GM18517 (cell line): ENCODE measurements around the gene CFAP210.

Experiments used
- ATAC-seq: cut with Tn5 transposase; IDR thresholded peaks from one replicate; pipeline ENCODE4 v1.9.1; 2021; ENCODE audit warnings: mild to moderate bottlenecking, moderate library complexity; ENCODE audit not compliant: unreplicated experiment

The CFAP210 gene

DNA sequence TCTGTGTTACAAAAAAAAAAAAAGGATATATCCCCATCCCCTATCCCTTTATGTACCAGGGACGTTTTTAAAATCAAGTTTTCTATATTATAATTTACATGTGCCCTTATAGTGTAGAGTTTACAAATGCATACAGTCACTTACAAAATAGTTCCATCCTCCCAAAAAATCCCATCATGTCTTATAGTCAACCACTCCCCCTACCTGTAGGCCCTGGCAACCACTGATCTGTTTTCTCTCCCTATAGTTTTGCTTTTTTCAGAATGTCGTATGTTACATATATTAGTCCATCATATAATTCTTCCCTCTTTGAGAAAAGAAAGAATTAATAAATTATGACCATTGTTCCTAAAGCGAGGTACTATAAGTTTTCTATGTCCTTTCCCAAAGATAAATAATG lies 17.8 kb downstream of the CFAP210 start:
- ATAC-seq = no peak

DNA sequence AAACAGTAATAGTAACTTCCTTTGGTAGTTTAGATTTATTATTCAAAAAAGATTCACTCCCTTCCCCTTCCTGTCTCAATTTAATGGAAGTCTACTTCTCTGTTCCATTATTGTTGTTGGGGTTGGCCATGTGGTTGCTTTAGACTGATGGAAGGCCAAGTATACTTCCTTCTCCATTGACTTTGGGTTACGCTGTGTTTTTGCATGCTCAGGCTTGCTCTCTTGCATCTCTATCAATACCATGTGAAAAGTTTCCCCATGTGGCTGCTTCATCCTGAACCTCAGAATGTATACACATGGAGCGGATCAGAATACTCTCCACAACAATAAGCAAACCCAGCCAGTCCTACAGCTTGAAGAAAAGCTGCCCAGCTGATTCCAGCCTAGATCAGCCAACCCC lies 20.3 kb downstream of the CFAP210 start:
- ATAC-seq = no peak

DNA sequence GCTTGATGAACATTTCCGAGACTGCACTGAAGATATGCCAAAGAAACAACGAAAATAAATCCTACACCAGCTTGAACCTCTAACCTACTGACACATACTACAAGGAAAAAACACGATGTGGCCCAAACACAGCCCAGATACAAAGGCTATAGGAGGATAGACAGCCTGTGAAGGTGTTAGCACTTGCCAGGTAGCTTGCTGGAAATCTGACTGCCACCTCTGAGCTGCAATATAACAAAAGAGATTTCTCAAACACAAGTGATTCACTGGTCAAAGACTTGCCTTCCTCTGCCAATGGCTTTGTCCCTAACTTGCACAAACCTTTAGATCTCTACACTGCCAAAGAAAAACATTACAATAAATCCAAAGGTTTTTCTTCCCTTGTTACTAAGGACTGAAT lies 21.1 kb downstream of the CFAP210 start:
- no peak for ATAC-seq

DNA sequence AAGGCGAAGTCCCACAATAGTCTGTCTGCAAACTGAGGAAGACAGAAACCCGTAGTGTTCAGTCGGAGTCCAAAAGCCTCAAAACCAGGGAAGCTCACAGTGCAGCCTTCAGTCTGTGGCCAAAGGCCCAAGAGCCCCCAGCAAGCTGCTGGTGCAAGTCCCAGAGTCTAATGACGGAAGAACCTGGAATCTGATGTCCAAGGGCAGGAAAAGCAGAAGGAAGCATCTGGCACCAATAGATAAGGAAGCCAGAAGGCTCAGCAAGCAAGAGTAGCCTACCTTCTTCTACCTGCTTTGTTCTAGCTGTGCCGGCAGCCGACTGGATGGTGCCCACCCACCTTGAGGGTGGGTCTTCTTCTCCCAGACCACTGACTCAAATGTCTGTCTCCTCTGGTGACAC lies 21.8 kb downstream of the CFAP210 start:
- no peak for ATAC-seq

DNA sequence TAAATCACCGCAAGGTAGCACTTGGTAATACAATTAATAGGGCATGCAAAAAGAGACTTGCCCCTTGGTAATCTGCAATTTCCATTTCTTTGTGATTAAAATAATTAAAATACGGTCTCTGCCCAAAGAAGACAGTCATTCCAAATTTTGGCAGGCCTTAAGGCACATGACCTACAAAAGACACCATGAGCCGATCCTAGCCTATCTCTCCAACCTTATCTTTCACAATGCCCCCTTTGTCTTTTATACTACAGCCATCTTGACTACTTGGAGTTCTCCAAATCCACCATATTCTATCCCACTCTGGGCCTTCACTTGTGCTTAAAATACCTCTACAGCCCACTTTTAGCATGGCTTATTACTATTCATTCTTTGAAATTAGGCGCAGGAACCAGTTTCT lies 23.3 kb downstream of the CFAP210 start:
- no peak for ATAC-seq

DNA sequence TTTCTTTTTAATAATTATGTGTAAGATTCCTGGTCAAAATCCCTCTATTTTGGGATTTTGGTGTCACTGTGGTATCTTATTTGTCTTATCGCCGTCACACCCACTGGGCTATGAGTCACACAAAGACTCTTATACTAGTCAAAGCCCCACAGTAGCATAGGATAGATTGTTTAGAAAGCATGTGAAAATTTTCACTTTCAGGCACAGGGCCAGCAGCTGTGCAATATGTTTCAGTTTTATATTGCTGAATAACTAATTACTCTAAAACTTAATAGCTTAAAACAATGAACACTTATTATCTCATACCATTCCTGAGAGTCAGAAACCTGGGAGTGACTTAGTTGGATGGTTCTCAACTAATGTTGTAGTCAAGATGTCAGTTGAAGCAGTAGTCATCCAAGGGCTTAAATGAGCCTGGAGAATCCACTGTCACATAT lies 24.0 kb downstream of the CFAP210 start:
- no peak for ATAC-seq

DNA sequence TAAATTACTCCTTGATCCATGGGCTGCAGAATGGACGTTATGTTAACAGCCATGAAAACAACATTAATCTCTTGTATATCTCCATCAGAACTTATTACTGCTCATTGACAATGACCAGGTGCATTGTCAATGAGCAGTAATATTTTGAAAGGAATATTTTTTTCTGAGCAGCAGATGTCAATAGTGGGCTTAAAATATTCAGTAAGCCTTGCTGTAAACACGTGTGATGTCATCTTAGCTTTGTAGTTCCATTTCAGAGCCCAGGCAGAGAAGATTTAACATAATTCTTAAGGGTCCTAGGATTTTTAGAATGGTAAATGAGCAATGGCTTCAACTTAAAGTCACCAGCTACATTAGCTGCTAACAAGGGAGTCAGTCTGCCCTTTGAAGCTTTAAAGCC lies 26.6 kb downstream of the CFAP210 start:
- ATAC-seq = no peak

DNA sequence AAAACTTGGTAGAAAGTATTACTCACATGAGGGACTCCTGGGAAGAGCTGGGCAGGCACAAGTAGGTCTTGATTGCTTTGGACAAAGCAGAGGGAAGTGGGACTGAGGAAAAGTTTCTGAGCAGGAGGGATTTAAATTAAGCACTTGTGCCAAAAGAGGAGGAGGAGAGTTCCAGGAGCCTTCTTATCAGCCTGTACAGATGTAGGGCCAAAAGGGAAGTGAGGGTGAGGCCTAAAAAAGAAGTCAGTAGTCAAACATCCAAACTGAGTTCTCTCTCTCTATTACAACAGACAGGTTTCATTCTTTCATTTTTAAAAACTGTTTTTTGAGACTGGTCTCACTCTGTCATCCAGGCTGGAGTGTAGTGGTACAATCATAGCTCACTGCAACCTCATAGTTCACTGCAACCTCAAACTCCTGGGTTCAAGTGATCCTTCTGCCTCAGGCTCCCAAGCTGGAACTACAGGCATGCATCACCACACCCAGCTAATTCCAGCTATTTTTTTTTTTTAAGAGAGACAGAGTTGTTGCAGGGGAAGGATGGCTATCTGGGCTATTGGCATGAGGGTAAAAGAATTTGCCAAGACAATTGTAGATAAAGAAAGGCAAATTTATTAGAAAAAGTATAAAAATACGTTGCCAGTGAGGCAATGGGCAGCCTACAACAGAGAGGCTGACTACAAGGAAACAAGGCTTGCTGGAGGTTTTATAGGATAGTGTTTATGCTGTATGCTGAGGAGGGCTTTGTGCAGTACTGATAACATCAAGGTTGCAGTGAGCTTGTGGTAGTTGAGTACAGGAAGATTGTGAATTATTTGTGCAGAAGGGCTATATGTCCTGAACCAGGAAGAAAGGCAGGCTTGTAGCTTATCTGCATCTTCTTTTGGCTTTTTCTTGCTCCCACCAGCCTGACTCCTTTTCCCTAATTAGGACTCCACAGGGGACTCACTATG lies 29.0 kb downstream of the CFAP210 start:
- ATAC-seq = no peak

DNA sequence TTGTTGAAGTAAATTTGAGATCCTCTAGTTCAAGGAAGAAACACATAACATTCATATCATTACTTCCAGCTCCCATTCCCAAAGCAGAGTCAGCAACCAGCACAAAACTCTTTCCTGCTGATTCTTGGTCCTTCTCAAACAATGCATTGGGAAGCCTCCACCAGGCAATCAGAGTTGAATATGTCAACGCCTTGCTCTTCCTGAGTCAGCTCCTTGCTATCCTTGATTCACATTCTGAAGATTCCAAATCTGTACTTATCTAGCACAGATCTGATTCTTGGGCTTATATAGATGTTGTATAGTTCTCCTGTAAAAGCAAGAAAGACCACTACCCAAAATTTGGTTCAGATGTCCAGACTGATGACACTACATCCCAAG lies 29.6 kb downstream of the CFAP210 start:
- no peak for ATAC-seq

DNA sequence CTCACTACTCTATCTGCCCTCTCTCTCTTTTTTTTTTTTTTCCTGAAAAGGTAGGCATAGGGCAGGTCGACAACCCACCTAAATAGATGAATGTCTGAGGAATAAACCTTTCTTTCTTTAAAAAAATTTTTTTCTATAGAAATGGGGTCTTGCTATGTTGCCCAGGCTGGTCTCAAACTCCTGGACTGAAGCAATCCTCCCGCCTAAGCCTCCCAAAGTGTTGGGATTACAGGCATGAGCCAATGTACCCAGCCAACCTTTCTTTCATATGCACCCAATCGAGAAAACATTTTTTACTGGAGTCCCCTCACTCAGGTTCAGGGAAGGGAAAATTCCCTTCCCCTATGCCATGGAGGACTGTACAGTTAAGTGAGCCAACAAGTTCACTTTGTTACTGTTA lies 31.0 kb downstream of the CFAP210 start:
- no peak for ATAC-seq

DNA sequence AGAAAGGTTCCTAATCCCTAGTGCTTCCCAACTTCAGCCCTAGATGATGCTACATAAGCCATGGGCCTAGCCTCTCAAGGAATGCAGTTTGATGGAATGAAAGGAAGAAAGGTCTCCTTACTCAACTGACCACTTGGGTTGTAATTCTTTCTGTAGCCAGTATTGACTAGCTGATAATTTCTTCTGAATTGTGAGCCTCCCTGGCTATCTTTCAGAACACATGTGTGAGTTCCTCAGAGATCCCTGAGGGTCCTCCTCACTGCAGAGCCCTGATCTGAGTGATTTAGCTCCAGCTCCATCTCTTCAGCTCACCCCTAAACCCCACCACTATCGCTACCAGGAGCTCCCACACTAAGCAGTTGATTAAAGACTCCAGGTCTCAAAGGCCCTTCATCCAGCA lies 31.5 kb downstream of the CFAP210 start:
- ATAC-seq = no peak

DNA sequence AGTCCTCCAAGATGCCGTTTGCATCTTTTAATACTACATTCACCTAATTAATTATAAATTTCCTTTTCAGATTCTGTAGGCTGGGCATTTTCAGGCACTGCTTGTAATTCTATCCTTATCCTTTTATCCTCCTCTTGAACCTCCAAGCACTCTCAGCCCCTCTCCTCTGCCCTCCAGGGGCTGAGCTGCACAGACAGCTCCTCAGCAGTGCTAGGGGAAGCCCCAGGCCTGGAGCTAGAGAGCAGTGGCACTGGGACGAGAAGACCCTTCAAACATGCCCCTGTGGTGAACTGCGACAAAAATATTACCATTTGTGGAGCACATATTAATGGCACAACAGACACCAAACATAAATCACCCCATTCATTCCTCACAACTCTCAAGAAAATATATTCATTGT lies 32.9 kb downstream of the CFAP210 start:
- no peak for ATAC-seq

DNA sequence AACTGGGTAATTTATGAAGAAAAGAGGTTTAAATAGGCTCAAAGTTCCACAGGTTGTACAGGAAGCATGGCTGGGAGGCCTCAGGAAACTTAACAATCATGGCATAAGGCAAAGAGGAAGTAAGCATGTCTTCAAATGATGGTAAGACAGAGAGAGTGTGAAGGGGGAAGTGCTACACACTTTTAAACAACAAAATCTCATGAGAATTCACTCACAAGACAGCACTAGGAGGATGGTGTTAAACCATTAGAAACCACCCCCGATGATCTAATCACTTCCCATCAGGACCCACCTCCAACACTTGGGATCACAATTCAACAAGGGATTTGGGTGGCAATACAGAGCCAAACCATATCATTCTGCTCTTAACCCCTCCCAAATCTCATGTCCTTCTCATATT lies 34.9 kb downstream of the CFAP210 start:
- no peak for ATAC-seq

DNA sequence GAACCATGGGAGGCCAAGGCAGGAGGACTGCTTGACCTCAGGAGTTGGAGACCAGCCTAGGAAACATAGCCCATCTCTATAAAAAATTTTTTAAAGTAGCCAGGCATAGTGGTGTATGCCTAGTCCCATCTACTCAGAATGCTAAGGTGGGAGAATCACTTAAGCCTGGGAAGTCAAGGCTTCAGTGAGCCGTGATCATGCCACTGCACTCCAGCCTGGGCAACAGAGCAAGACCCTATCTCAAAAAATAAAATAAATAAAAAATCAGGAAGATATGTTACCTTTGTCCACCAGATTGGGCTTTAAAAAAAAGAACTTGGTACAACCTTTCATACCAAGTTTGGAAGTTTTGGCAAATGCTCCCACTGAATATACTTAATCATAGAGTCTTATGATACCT lies 35.3 kb downstream of the CFAP210 start:
- no peak for ATAC-seq

DNA sequence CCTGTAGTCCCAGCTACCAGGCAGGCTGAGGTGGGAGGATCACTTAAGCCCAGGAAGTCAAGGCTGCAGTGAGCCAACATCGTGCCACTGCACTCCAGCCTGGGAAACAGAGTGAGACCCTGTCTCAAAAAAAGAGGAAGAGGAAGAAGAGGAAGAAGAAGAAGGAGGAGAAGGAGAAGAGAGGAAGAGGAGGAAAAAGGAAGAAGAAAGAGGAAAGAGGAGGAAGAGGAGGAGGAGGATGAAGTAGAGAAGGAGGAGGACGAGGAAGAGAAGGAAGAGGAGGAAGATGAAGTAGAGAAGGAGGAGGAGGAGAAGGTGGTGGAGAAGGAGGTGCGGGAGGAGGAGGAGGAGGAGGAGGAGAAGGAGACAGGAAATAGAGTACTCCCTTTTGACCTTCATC lies 38.0 kb downstream of the CFAP210 start:
- no peak for ATAC-seq

DNA sequence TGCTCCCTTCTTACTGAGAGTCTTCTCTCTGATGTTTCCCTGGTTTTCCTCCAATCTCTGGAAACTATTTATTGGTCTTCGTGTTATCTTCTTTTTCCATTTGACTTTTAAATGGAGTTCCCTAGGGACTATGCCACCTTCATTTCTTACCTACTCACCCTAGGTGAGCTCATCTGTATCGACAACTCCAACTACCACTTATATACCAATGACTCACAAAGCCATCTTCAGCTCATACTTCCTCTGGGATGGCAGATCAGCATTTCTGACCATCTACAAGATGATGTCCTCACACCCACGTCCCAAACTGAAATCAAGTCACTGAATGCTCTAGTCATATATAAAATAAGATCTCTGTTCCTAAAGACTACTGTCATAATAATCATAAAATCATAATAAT lies 40.6 kb downstream of the CFAP210 start:
- ATAC-seq = no peak

DNA sequence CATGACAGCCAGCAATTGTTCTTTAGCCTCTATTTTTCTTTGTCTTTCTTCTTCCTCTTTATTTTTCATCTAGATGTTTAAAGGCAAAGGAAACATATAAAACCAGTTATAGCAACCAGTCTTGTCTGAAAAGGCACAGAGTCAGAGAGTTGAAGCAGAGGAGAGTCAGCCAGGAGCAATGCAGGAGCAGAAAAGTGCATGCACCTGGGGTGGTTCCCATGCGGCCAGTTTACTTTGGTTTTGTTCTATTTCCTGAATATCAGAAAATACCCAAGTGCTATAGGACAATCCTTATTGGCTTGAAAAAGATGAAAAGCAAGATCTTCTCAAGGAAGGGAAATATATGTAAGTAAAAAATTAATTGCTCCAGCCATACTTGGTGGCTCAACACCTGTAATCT lies 44.9 kb downstream of the CFAP210 start:
- ATAC-seq = no peak

DNA sequence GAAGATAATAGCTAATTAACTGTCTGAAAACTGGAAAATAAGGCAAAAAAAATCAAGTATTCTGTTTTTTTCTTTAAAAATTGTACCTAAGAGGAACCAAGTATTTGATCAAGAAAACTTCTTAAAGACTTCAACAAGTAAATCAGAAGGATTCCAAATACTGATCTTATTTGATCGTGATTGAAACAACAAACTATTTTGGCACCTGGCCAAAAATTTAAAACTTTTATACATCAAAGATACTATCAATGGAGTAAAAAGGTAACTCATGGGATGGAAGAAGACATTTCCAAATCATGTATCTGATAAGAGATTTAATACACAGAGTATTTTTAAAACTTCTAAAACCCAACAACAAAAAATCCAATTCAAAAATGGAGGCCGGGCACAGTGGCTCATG lies 46.7 kb downstream of the CFAP210 start:
- ATAC-seq = no peak

DNA sequence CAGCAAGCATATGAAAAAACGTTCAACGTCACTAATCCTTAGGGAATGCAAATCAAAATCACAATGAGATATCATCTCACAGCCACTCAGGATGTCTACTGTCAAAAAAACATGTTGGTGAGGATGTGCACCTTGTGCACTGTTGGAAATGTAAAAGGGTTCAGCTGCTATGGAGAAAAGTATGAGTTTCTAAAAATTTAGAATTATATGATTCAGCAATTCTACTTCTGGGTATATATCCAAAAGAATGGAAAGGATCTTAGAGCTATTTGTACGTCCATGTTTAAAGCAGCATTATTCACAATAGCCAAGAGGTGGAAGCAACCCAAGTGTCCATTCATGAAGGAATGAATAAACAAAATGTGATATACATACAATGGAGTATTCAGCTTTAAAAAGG lies 50.0 kb downstream of the CFAP210 start:
- no peak for ATAC-seq

DNA sequence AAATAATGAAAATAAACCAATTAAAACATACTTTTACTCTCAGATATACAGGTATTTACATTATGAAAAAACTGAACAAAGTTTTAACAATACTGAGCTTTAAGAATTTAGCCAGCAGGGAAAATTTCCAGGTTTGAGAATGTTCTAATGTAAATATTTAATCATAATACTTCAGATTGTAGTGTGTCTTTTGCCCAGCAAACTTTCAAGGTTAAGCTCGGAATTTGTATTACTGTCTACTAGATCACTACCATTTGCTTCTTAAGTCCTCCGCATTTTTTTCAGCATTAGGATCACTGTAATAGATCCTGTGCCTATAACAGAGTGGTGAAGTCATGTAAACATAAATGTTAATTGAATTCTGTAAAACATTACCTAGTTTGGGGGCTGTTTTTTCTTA lies 52.7 kb downstream of the CFAP210 start:
- no peak for ATAC-seq

DNA sequence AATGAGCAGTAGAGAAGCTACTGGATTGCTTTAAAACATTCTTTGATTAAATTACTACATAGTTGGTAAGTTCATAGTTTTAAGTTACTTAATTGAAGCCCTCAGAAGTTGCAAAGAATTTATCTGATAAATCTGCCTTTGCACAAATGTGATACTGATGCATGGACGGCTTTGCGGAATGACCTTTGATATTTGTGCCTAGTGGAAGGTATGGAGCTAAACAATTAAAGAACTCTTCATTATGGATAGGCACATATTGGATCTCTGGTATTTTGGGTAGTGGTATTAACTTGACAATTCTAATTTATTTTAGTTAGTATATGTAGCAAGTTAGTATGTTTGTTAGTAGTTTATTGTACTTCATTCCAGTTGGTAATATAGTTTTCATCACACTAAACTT lies 54.1 kb downstream of the CFAP210 start:
- no peak for ATAC-seq

DNA sequence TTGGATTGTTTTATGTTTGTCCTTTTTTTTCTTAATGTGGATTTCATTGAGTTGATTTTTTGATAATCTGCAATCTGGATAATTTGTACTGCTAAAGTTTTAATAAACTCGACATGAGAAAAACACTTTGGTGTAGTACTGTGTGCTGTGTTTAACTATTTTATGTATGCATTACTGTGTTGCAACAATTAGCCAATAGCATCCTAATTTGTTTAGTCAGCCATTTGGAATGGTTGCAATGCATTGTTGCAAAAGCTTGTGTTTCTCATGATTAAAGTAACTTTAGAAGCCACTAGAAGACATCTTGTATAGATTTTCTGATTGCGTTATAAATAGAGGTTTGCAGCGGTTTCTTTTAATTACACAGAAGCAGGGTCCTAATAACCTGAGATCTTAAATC lies 56.6 kb downstream of the CFAP210 start:
- ATAC-seq = no peak
